ENCODE measurements around the gene SLC25A45. TPM values are rescaled to one million over a fixed set of nuclear protein-coding genes. Genes with fewer than 3 reads are reported as not detected.
A peak's percentile ranks its signal among the peaks of the same experiment; 100 is the strongest.

SLC25A45 gene
- total RNA-seq, 1 experiment from 2014 or later: 1.1 TPM

DNA sequence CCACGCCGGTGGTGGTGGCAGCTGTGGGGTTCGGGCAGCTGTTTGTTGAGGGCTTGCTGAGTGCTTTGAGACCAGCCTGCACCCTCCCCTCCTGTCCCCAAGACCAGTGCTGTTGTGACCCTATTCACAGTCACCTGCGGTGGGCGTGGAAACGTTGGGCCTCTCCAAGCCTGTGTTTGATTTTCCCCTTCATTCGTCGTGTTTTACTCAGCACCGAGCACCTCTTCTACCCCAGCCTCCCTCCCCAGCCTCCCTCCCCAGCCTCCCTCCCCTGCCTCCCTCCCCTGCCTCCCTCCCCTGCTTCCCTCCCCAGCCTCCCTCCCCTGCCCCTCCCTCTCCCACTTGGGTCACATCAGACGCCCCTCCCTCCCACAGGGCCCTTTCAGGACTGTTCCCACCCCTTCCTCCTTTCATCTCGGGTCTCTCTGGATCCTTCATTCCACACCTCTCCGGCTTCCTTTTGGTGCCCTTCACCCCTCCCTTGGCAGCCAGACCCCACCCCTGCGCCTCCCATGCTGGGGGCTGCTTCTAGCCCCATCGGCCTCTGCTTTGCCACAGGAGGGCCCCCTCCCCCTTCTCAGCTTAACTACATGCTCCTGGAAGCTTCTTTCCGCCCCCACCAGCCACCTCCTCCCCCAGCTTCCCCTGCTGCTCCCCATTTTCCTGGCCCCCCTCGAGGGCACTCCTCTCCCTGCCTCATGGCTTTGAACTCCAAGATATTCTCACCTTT is 18.8 kb upstream of the SLC25A45 start:
- peak overlapping the region; percentile 22 to 68 (median 59); a peak in 1 of 7 replicates for H3K27ac Mint-ChIP-seq
- Histone ChIP-seq H3K14ac (ENCODE audit: insufficient read depth, low read length) (no peak overlapping the region), H3K56ac (ENCODE audit: insufficient read length, low read depth, low read length) (no peak overlapping the region), H3K9ac (ENCODE audit: extremely low read depth, insufficient read length, low read length) (no peak overlapping the region), H3K23ac (ENCODE audit: insufficient read length, low read depth, low read length) (no peak overlapping the region), H2BK15ac (ENCODE audit: low read depth, low read length) (no peak overlapping the region), H2AK5ac (ENCODE audit: insufficient read length, low read length) (no peak overlapping the region), H3K9me3 (ENCODE audit: control insufficient read depth, low read depth, low read length) (no peaks in the 10 kb centered on the region), H3K27ac (ENCODE audit: insufficient read length, low read depth, low read length) (no peak overlapping the region), H4K91ac (ENCODE audit: insufficient read length, low read depth, low read length) (no peak overlapping the region), H3K79me2 (ENCODE audit: insufficient read depth, low read length) (no peaks in the 10 kb centered on the region), H3K4me2 (ENCODE audit: insufficient read depth, insufficient read length, low read length) (no peak overlapping the region), H3K18ac (ENCODE audit: insufficient read length, low read depth, low read length) (no peak overlapping the region), H2BK12ac (ENCODE audit: insufficient read length, low read depth, low read length) (no peak overlapping the region), H4K5ac (ENCODE audit: insufficient read length, low read depth, low read length) (no peak overlapping the region), H3K4ac (ENCODE audit: low read depth, low read length) (no peak overlapping the region), H3K27me3 (ENCODE audit: insufficient read depth, low read length) (no peaks in the 10 kb centered on the region), H2BK120ac (ENCODE audit: low read depth, low read length, poor library complexity, severe bottlenecking) (no peak overlapping the region), H2BK5ac (ENCODE audit: insufficient read length, low read length) (no peak overlapping the region), H2AFZ (ENCODE audit: low read length) (no peak overlapping the region), H3T11ph (ENCODE audit: low read length) (no peak overlapping the region), H3K4me1 (ENCODE audit: insufficient read depth, low read length) (no peaks in the 10 kb centered on the region), H3K79me1 (ENCODE audit: insufficient read depth, low read depth, low read length, poor library complexity, severe bottlenecking) (no peaks in the 10 kb centered on the region), H3K23me2 (ENCODE audit: insufficient read length, low read depth, low read length, poor library complexity, severe bottlenecking) (no peaks in the 10 kb centered on the region), H2BK20ac (ENCODE audit: low read depth, low read length, poor library complexity, severe bottlenecking) (no peak overlapping the region), H4K20me1 (ENCODE audit: control insufficient read depth, insufficient read depth, insufficient read length) (no peaks in the 10 kb centered on the region), H4K8ac (replicated peaks; ENCODE audit: insufficient read length, low read depth, low read length) (no peak overlapping the region)
- peaks cover 3 to 46% (median 36%) of the 10 kb centered on the region in 3 experiments; a peak in 6 of 7 replicates for H3K36me3 Mint-ChIP-seq (ENCODE audit: insufficient read depth in 1 of 3, low read depth in 3 of 3)
- TF ChIP-seq, protein P1, sequence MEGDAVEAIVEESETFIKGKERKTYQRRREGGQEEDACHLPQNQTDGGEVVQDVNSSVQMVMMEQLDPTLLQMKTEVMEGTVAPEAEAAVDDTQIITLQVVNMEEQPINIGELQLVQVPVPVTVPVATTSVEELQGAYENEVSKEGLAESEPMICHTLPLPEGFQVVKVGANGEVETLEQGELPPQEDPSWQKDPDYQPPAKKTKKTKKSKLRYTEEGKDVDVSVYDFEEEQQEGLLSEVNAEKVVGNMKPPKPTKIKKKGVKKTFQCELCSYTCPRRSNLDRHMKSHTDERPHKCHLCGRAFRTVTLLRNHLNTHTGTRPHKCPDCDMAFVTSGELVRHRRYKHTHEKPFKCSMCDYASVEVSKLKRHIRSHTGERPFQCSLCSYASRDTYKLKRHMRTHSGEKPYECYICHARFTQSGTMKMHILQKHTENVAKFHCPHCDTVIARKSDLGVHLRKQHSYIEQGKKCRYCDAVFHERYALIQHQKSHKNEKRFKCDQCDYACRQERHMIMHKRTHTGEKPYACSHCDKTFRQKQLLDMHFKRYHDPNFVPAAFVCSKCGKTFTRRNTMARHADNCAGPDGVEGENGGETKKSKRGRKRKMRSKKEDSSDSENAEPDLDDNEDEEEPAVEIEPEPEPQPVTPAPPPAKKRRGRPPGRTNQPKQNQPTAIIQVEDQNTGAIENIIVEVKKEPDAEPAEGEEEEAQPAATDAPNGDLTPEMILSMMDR (conservative IDR thresholded peaks at IDR 0.05): no peak
- peaks cover 0 to 17% of the 10 kb centered on the region in 2 experiments; a peak in 3 of 4 replicates for H3K4me1 Mint-ChIP-seq
- no peak for DNase-seq
- no peaks in the 10 kb centered on the region for H3K9me3 Mint-ChIP-seq
- WGBS (ENCODE audit: extremely low coverage, insufficient read length, low lambda C conversion rate): no CpG with 5 or more reads among the region's 16 CpGs
- no peaks in the 10 kb centered on the region for H3K27me3 Mint-ChIP-seq (ENCODE audit: low read depth)
- no peak overlapping the region; a peak in 1 of 5 replicates for H3K4me3 Mint-ChIP-seq

Measured in H9 (cell line).